ENCODE results near the gene SGO2.

DNA sequence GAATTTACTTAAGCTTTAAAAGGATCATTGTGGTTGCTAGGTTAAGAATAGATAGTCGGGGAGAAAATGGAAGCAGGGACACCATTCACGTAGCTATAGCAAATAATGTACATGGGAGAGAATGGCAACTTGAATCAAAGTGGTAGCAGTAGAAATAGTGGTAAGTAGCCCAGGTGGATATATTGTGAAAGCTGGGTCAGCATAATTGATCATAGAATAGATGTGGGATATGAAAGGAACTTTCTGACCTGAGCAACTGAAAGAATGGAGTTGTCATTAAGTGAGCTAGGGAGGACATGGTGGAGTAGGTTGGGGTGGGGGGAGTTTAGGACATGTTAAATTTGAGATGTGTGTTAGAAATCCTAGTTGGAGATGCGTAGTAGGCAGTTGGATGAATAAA lies 2.2 kb downstream of the SGO2 start:
- TF ChIP-seq POLR2AphosphoS5 (IDR thresholded peaks at IDR 0.05; ENCODE audit: borderline replicate concordance, low read depth, low read length) (no peak), EZH2 (IDR thresholded peaks at IDR 0.05) (no peak)

Measured in SK-N-MC (cell line).